ENCODE measurements around the gene ASPHD1. TPM values are rescaled to one million over a fixed set of nuclear protein-coding genes. Genes with fewer than 3 reads are reported as not detected.
"Not testable (repeated sequence)": the region's sequence is repeated elsewhere in the genome, so short reads cannot be mapped to it uniquely, and the experiment has no call there.

ASPHD1 gene
- total RNA-seq, 1 experiment from 2014 or later = 24.4 TPM

- Histone ChIP-seq H3K27me3 (ENCODE audit: control insufficient read depth, insufficient read depth, low read length) (no peaks in the 10 kb centered on the region), H3K4me3 (ENCODE audit: insufficient read depth, low read depth, low read length) (no peak overlapping the region), H3K36me3 (replicated peaks; ENCODE audit: control insufficient read depth, insufficient read depth, low read length) (peaks cover 4% of the 10 kb centered on the region)
- no peak for DNase-seq
Measured at GRCh38 chr16:29908719-29909220, 8.5 kb downstream of the ASPHD1 start.

- no peaks in the 10 kb centered on the region for H3K27me3 ChIP-seq (ENCODE audit: control insufficient read depth, insufficient read depth, low read length)
- no peak overlapping the region for H3K4me3 ChIP-seq (ENCODE audit: insufficient read depth, low read depth, low read length)
Measured at GRCh38 chr16:29909391-29909790, 9.1 kb downstream of the ASPHD1 start.

GRCh38 chr16:29909851-29910250 lies 9.6 kb downstream of the ASPHD1 start:
- H3K4me3 ChIP-seq (ENCODE audit: insufficient read depth, low read depth, low read length); H3K27me3 ChIP-seq (ENCODE audit: control insufficient read depth, insufficient read depth, low read length); H3K36me3 ChIP-seq (replicated peaks; ENCODE audit: control insufficient read depth, insufficient read depth, low read length); DNase-seq: not testable (repeated sequence)

More at GRCh38 chr16:29909391-29909790, 9.1 kb downstream of the ASPHD1 start:
- DNase-seq = no peak
- peaks cover 3% of the 10 kb centered on the region for H3K36me3 ChIP-seq (replicated peaks; ENCODE audit: control insufficient read depth, insufficient read depth, low read length)

- no peak overlapping the region for H3K4me3 ChIP-seq (ENCODE audit: insufficient read depth, low read depth, low read length)
- H3K36me3 ChIP-seq (replicated peaks; ENCODE audit: control insufficient read depth, insufficient read depth, low read length) = no peaks in the 10 kb centered on the region; the same call in 1 of the 2 replicates
- no peaks in the 10 kb centered on the region for H3K27me3 ChIP-seq (ENCODE audit: control insufficient read depth, insufficient read depth, low read length)
- peak; percentile 57 for DNase-seq
Measured at GRCh38 chr16:29910819-29911675, 10.8 kb downstream of the ASPHD1 start.

- DNase-seq = peak; percentile 58
- no peak overlapping the region for H3K4me3 ChIP-seq (ENCODE audit: insufficient read depth, low read depth, low read length)
- H3K27me3 ChIP-seq (ENCODE audit: control insufficient read depth, insufficient read depth, low read length) = no peaks in the 10 kb centered on the region
- no peaks in the 10 kb centered on the region; the same call in 1 of the 2 replicates for H3K36me3 ChIP-seq (replicated peaks; ENCODE audit: control insufficient read depth, insufficient read depth, low read length)
Measured at GRCh38 chr16:29911676-29912010, 11.4 kb downstream of the ASPHD1 start.

- no peak overlapping the region for H3K4me3 ChIP-seq (ENCODE audit: insufficient read depth, low read depth, low read length)
- no peaks in the 10 kb centered on the region for H3K27me3 ChIP-seq (ENCODE audit: control insufficient read depth, insufficient read depth, low read length)
- peak; percentile 36 for DNase-seq
- H3K36me3 ChIP-seq (replicated peaks; ENCODE audit: control insufficient read depth, insufficient read depth, low read length) = no peaks in the 10 kb centered on the region; the same call in 1 of the 2 replicates
Measured at GRCh38 chr16:29912087-29912486, 11.8 kb downstream of the ASPHD1 start.

GRCh38 chr16:29913514-29913913 lies 13.2 kb downstream of the ASPHD1 start:
- H3K36me3 ChIP-seq (replicated peaks; ENCODE audit: control insufficient read depth, insufficient read depth, low read length) = no peaks in the 10 kb centered on the region; the same call in none of the 2 replicates
- no peaks in the 10 kb centered on the region for H3K27me3 ChIP-seq (ENCODE audit: control insufficient read depth, insufficient read depth, low read length)
- DNase-seq = no peak
- H3K4me3 ChIP-seq (ENCODE audit: insufficient read depth, low read depth, low read length) = no peak overlapping the region

- Histone ChIP-seq H3K36me3 (replicated peaks; ENCODE audit: control insufficient read depth, insufficient read depth, low read length) (no peaks in the 10 kb centered on the region; the same call in none of the 2 replicates), H3K27me3 (ENCODE audit: control insufficient read depth, insufficient read depth, low read length) (no peaks in the 10 kb centered on the region), H3K4me3 (ENCODE audit: insufficient read depth, low read depth, low read length) (no peak overlapping the region)
- no peak for DNase-seq
Measured at GRCh38 chr16:29915590-29916247, 15.4 kb downstream of the ASPHD1 start.

- no peak for DNase-seq
- H3K36me3 ChIP-seq (replicated peaks; ENCODE audit: control insufficient read depth, insufficient read depth, low read length) = peaks cover 2% of the 10 kb centered on the region
- no peaks in the 10 kb centered on the region for H3K27me3 ChIP-seq (ENCODE audit: control insufficient read depth, insufficient read depth, low read length)
- H3K4me3 ChIP-seq (ENCODE audit: insufficient read depth, low read depth, low read length) = no peak overlapping the region
Measured at GRCh38 chr16:29916979-29917378, 16.7 kb downstream of the ASPHD1 start.

GRCh38 chr16:29920288-29921033 lies 20.2 kb downstream of the ASPHD1 start:
- Histone ChIP-seq H3K27me3 (ENCODE audit: control insufficient read depth, insufficient read depth, low read length) (no peaks in the 10 kb centered on the region), H3K36me3 (replicated peaks; ENCODE audit: control insufficient read depth, insufficient read depth, low read length) (peaks cover 3% of the 10 kb centered on the region), H3K4me3 (ENCODE audit: insufficient read depth, low read depth, low read length) (no peak overlapping the region)
- no peak for DNase-seq

GRCh38 chr16:29921034-29921385 lies 20.7 kb downstream of the ASPHD1 start:
- Histone ChIP-seq H3K36me3 (replicated peaks; ENCODE audit: control insufficient read depth, insufficient read depth, low read length) (peaks cover 3% of the 10 kb centered on the region), H3K27me3 (ENCODE audit: control insufficient read depth, insufficient read depth, low read length) (no peaks in the 10 kb centered on the region), H3K4me3 (ENCODE audit: insufficient read depth, low read depth, low read length) (no peak overlapping the region)
- no peak for DNase-seq

- peaks cover 3% of the 10 kb centered on the region for H3K36me3 ChIP-seq (replicated peaks; ENCODE audit: control insufficient read depth, insufficient read depth, low read length)
- H3K27me3 ChIP-seq (ENCODE audit: control insufficient read depth, insufficient read depth, low read length) = no peaks in the 10 kb centered on the region
- no peak for DNase-seq
- H3K4me3 ChIP-seq (ENCODE audit: insufficient read depth, low read depth, low read length) = no peak overlapping the region
Measured at GRCh38 chr16:29922326-29922725, 22.0 kb downstream of the ASPHD1 start.

- H3K4me3 ChIP-seq (ENCODE audit: insufficient read depth, low read depth, low read length) = no peak overlapping the region
- H3K27me3 ChIP-seq (ENCODE audit: control insufficient read depth, insufficient read depth, low read length) = no peaks in the 10 kb centered on the region
- H3K36me3 ChIP-seq (replicated peaks; ENCODE audit: control insufficient read depth, insufficient read depth, low read length) = peaks cover 3% of the 10 kb centered on the region
- DNase-seq = no peak
Measured at GRCh38 chr16:29922986-29923501, 22.8 kb downstream of the ASPHD1 start.

- H3K4me3 ChIP-seq (ENCODE audit: insufficient read depth, low read depth, low read length) = peak overlapping the region; percentile 96
- no peaks in the 10 kb centered on the region for H3K27me3 ChIP-seq (ENCODE audit: control insufficient read depth, insufficient read depth, low read length)
- peaks cover 3% of the 10 kb centered on the region; the same call in 1 of the 2 replicates for H3K36me3 ChIP-seq (replicated peaks; ENCODE audit: control insufficient read depth, insufficient read depth, low read length)
- peak; percentile 33 for DNase-seq
Measured at GRCh38 chr16:29925105-29925756, 24.9 kb downstream of the ASPHD1 start.

All from H7 (cell line).